Activated naive CD4-positive, alpha-beta T cell treated with anti-CD3 and anti-CD28 coated beads, Interleukin-2, amount 50 U/mL, for 24 hours (primary cell): ENCODE data around the gene RBM19.
"Not testable (repeated sequence)": the region's sequence is repeated elsewhere in the genome, so short reads cannot be mapped to it uniquely, and the experiment has no call there.

Source experiments
- H3K27ac Mint-ChIP-seq: one replicate; pipeline ENCODE4 v1.8.0; 2021; ENCODE audit warnings: mild to moderate bottlenecking, mixed read lengths
- H3K27me3 Mint-ChIP-seq: one replicate; pipeline ENCODE4 v1.8.0; 2021; ENCODE audit warnings: mixed read lengths
- H3K36me3 Mint-ChIP-seq: one replicate; pipeline ENCODE4 v1.8.0; 2021; ENCODE audit warnings: mixed read lengths
- H3K4me1 Mint-ChIP-seq: one replicate; pipeline ENCODE4 v1.8.0; 2021; ENCODE audit warnings: mixed read lengths
- H3K4me3 Mint-ChIP-seq: one replicate; pipeline ENCODE4 v1.8.0; 2021; ENCODE audit warnings: mild to moderate bottlenecking, mixed read lengths
- H3K9me3 Mint-ChIP-seq: one replicate; pipeline ENCODE4 v1.8.0; 2021; ENCODE audit warnings: mixed read lengths

RBM19 gene

GRCh38 chr12:113908584-113909100, 57.5 kb downstream of the RBM19 start:
- H3K9me3 Mint-ChIP-seq = no peaks in the 10 kb centered on the region
- peaks cover 23% of the 10 kb centered on the region for H3K36me3 Mint-ChIP-seq
- H3K4me1 Mint-ChIP-seq = no peaks in the 10 kb centered on the region
- no peak overlapping the region for H3K4me3 Mint-ChIP-seq
- no peaks in the 10 kb centered on the region for H3K27me3 Mint-ChIP-seq
- H3K27ac Mint-ChIP-seq = no peak overlapping the region

- Mint-ChIP-seq H3K4me1 (no peaks in the 10 kb centered on the region), H3K27ac (no peak overlapping the region), H3K36me3 (peaks cover 31% of the 10 kb centered on the region)
These were observed 58.5 kb downstream of the RBM19 start for GRCh38 chr12:113907446-113908180.

GRCh38 chr12:113906411-113907200, 59.5 kb downstream of the RBM19 start:
- no peaks in the 10 kb centered on the region for H3K27me3 Mint-ChIP-seq
- no peak overlapping the region for H3K27ac Mint-ChIP-seq
- no peaks in the 10 kb centered on the region for H3K9me3 Mint-ChIP-seq
- no peak overlapping the region for H3K4me3 Mint-ChIP-seq
- H3K36me3 Mint-ChIP-seq = peaks cover 31% of the 10 kb centered on the region
- H3K4me1 Mint-ChIP-seq = no peaks in the 10 kb centered on the region

More at GRCh38 chr12:113907446-113908180, 58.5 kb downstream of the RBM19 start:
- Mint-ChIP-seq H3K27me3 (no peaks in the 10 kb centered on the region), H3K4me3 (no peak overlapping the region), H3K9me3 (no peaks in the 10 kb centered on the region)

GRCh38 chr12:113905829-113906228, 60.3 kb downstream of the RBM19 start:
- H3K4me1 Mint-ChIP-seq = no peaks in the 10 kb centered on the region

DNA sequence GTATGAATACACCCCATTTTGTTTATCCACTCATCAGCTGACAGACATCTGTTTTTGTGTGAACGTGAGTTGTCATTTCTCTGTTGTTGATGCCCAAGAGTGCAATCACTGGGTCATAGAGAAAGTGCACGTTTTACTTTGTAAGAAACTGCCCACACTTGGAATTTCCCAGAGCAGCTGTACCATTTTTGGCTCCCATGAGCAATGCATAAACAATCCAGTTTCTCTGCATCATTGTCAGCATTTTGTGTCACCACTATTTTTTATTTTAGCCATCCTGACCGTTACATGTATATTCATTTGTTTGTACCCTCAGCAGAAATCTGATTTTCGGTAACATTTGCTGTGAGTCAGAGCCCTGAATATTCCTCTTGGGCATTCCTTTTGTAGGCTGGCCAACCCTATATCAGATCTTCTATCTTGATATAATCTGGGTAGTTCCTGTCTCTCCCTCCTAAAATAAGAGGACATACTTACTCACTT, 62.7 kb downstream of the RBM19 start:
- Mint-ChIP-seq H3K27ac (no peak overlapping the region), H3K27me3 (no peaks in the 10 kb centered on the region), H3K4me1 (no peaks in the 10 kb centered on the region), H3K36me3 (peaks cover 24% of the 10 kb centered on the region), H3K4me3 (no peak overlapping the region), H3K9me3 (no peaks in the 10 kb centered on the region)

More at GRCh38 chr12:113905829-113906228, 60.3 kb downstream of the RBM19 start:
- Mint-ChIP-seq H3K27ac (no peak overlapping the region), H3K27me3 (no peaks in the 10 kb centered on the region), H3K9me3 (no peaks in the 10 kb centered on the region), H3K36me3 (peaks cover 29% of the 10 kb centered on the region), H3K4me3 (no peak overlapping the region)

- not testable (repeated sequence) for H3K4me3 Mint-ChIP-seq
These were observed 64.8 kb downstream of the RBM19 start for GRCh38 chr12:113901319-113901718.

GRCh38 chr12:113900716-113901115, 65.4 kb downstream of the RBM19 start:
- no peaks in the 10 kb centered on the region for H3K9me3 Mint-ChIP-seq
- H3K27me3 Mint-ChIP-seq = no peaks in the 10 kb centered on the region
- H3K27ac Mint-ChIP-seq = no peak overlapping the region
- no peaks in the 10 kb centered on the region for H3K4me1 Mint-ChIP-seq
- peaks cover 17% of the 10 kb centered on the region for H3K36me3 Mint-ChIP-seq
- H3K4me3 Mint-ChIP-seq = no peak overlapping the region

More at GRCh38 chr12:113901319-113901718, 64.8 kb downstream of the RBM19 start:
- peaks cover 18% of the 10 kb centered on the region for H3K36me3 Mint-ChIP-seq
- not testable (repeated sequence) for H3K27ac Mint-ChIP-seq, H3K9me3 Mint-ChIP-seq, H3K27me3 Mint-ChIP-seq, H3K4me1 Mint-ChIP-seq

DNA sequence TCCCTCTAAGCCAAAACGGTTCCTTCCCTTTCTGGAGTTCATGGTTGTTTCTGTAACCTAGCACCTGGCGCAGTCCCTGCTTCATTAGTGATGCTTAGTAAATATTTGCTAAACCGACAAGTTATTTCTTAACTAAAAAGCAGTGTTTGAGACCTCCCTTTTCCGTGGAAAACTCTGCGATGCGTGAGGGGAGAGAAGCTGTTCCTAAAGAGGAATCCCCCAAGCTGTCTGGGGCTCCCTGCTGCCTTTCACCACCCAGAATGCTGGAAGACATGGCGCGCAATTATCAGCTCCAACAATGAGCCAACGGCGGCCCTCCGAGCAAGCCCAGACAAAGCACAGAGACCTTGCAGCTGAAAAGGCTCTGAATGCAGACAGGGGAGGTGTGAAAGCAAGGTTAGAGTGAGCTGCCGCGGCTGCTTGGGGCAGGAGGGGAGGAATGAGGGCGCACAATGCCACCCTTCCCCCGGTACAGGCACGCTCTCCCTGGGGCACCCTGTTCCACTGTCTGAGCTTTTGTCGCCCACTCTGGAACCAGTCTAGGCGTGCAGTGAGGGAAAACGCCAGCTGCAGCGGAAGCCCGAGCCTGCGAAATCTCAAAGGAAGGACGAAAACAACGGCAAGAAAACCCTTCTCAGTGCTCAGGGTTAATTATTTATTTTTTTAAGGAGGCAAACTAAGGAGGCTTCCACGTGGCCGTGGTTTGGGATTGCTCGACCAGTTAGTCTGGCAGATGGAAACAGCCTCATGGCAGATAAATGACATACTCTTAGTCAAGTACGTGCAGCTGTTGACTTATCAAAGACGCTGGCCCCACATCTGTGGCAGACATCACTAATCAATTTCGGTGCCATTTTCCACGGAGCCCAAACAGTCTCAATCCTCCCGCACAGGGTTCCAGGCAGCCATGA, 66.3 kb downstream of the RBM19 start:
- H3K4me3 Mint-ChIP-seq = no peak overlapping the region
- no peak overlapping the region for H3K27ac Mint-ChIP-seq
- no peaks in the 10 kb centered on the region for H3K4me1 Mint-ChIP-seq
- H3K9me3 Mint-ChIP-seq = no peaks in the 10 kb centered on the region
- H3K36me3 Mint-ChIP-seq = peaks cover 14% of the 10 kb centered on the region
- H3K27me3 Mint-ChIP-seq = no peaks in the 10 kb centered on the region

DNA sequence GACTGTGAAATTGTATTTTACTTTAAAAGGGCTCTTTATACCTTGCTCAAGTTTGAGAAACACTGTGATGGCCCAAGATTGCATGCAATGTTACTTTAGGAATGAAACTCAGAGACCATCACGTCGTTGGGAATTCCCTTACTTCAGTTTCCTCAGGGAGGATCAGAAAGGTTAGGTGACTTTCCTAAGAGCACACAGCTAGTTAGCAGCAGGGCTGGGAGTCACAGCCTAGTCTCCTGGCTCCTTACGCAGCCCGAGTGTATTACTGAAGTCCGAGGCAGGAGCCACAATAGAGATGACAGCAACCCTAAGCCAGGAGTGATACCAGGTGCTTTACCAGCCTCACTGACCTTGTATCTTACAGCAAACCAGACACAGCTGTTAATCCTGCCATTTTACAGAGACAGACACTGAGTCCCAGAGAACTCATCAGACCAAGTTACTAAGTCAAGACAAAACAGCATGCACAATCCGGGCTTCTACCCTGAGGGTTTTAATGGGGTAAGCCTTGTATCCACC, 67.0 kb downstream of the RBM19 start:
- no peaks in the 10 kb centered on the region for H3K9me3 Mint-ChIP-seq

GRCh38 chr12:113898466-113898865, 67.7 kb downstream of the RBM19 start:
- Mint-ChIP-seq H3K27ac (no peak overlapping the region), H3K4me3 (no peak overlapping the region), H3K4me1 (no peaks in the 10 kb centered on the region), H3K9me3 (no peaks in the 10 kb centered on the region), H3K36me3 (peaks cover 13% of the 10 kb centered on the region), H3K27me3 (no peaks in the 10 kb centered on the region)

More for the DNA sequence above, 67.0 kb downstream of the RBM19 start:
- no peak overlapping the region for H3K27ac Mint-ChIP-seq
- peaks cover 12% of the 10 kb centered on the region for H3K36me3 Mint-ChIP-seq
- H3K27me3 Mint-ChIP-seq = no peaks in the 10 kb centered on the region
- no peaks in the 10 kb centered on the region for H3K4me1 Mint-ChIP-seq
- no peak overlapping the region for H3K4me3 Mint-ChIP-seq

- no peak overlapping the region for H3K4me3 Mint-ChIP-seq
- H3K27ac Mint-ChIP-seq = no peak overlapping the region
- H3K36me3 Mint-ChIP-seq = peaks cover 9% of the 10 kb centered on the region
- H3K4me1 Mint-ChIP-seq = no peaks in the 10 kb centered on the region
- H3K9me3 Mint-ChIP-seq = no peaks in the 10 kb centered on the region
- no peaks in the 10 kb centered on the region for H3K27me3 Mint-ChIP-seq
These were observed 68.7 kb downstream of the RBM19 start for GRCh38 chr12:113897406-113897805.

DNA sequence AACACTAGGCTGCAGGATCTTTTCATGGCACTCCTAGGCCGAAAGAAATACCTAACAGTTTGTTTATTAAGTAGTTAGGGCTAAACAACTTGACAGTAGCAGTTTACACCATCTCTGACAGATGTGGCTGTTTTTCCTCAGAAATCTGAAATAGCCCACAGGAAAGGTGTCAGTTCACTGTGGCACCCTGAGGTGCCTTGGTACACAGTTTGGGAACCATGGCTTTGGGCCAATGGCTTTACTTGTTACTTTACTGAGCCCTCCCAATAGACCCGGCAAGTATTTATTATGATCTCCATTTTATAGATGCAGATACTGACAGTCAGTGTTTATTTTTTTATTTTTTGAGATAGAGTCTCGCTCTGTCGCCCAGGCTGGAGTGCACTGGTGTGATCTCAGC, 69.3 kb downstream of the RBM19 start:
- H3K4me1 Mint-ChIP-seq = no peaks in the 10 kb centered on the region
- H3K9me3 Mint-ChIP-seq = no peaks in the 10 kb centered on the region
- no peak overlapping the region for H3K4me3 Mint-ChIP-seq
- no peak overlapping the region for H3K27ac Mint-ChIP-seq
- peaks cover 9% of the 10 kb centered on the region for H3K36me3 Mint-ChIP-seq
- H3K27me3 Mint-ChIP-seq = no peaks in the 10 kb centered on the region

DNA sequence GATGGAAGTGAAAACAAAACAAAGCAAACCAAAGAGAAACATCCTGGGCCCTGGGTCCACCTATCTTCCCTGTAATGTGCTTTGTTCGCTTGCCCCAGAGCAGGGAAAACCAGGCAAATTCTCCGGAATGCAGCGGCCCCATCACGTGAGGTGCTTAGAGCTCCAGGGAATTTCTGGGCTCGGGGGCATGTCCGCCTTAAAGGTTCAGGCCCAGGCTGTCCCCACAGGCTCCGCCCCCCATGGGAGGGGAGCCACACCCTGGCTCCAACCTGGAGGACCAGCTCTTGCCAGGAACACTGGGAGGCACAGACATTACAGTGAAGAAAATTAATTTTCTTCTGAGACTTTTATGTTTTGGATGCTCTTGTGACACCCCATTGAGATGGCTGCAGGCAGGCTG, 69.9 kb downstream of the RBM19 start:
- Mint-ChIP-seq H3K36me3 (peaks cover 9% of the 10 kb centered on the region), H3K27ac (no peak overlapping the region), H3K4me1 (no peaks in the 10 kb centered on the region), H3K4me3 (no peak overlapping the region), H3K27me3 (no peaks in the 10 kb centered on the region), H3K9me3 (no peaks in the 10 kb centered on the region)

GRCh38 chr12:113895176-113895575, 70.9 kb downstream of the RBM19 start:
- Mint-ChIP-seq H3K9me3 (no peaks in the 10 kb centered on the region), H3K27ac (no peak overlapping the region), H3K4me1 (no peaks in the 10 kb centered on the region), H3K4me3 (no peak overlapping the region), H3K36me3 (peaks cover 11% of the 10 kb centered on the region), H3K27me3 (no peaks in the 10 kb centered on the region)

- H3K4me3 Mint-ChIP-seq = no peak overlapping the region
- H3K4me1 Mint-ChIP-seq = no peaks in the 10 kb centered on the region
- H3K36me3 Mint-ChIP-seq = peaks cover 11% of the 10 kb centered on the region
- H3K27ac Mint-ChIP-seq = no peak overlapping the region
- H3K9me3 Mint-ChIP-seq = no peaks in the 10 kb centered on the region
- no peaks in the 10 kb centered on the region for H3K27me3 Mint-ChIP-seq
These were observed 71.4 kb downstream of the RBM19 start for GRCh38 chr12:113894697-113895096.
